Activated CD8-positive, alpha-beta memory T cell treated with anti-CD3 and anti-CD28 coated beads, Interleukin-2, amount 50 U/mL, for 24 hours (primary cell): Measurements from ENCODE around the gene KTI12.
A peak's percentile ranks its signal among the peaks of the same experiment; 100 is the strongest.
"Not testable (repeated sequence)": the region's sequence is repeated elsewhere in the genome, so short reads cannot be mapped to it uniquely, and the experiment has no call there.

Experiments used
- DNase-seq: peaks from one replicate; pipeline ENCODE4 v3.0.0-alpha.2; 2020; ENCODE audit errors: extremely low read depth

KTI12 gene

DNA sequence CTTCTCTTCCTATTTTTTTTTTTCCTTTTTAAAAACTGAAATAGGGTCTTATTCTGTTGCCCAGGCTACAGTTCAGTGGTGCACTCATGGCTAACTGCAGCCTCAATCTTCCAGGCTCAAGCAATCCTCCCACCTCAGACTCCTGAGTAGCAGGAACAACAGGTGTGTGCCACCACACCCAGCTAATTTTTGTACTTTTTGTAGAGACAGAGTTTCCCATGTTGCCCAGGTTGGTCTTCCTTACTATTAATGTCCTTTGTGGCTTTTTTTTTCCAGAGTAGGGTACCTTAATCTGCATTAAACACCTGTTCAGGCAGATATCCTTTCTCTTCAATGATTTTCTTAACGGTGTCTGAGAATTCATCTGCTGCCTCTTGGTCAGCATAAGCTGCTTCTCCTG, 4.3 kb upstream of the KTI12 start:
- DNase-seq, result no peak

DNA sequence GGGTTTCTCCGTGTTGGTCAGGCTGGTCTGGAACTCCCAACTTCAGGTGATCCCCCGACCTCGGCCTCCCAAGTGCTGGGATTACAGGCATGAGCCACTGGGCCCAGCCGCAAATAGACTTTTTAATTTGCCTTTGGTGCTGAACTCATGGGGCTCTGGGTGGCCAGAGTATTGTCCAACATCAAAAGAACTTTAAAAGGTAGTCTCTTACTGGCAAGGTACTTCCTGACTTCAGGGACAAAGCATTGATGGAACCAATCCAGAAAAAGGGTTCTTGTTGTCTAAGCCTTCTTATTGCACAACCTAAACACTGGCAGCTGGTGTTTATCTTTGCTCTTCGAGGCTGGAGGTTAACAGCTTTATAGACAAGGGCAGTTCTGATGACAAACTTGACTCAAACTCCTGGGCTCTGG, 3.8 kb upstream of the KTI12 start:
- no peak for DNase-seq

DNA sequence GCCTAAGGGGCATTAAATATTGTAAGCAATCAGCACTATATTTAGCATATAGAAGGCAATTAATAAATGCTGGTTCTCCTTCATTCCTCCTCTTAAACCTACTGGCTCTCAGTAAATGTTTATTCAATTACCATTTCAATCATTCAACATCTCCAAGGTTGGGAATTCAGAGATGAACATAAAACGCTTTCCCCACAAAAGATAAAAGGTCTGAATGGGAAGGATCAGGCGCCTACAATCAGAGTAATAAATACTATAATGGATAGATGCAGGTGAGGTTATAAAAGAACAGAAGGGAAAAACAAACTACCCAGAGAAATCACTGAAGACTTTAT, 407 bp upstream of the KTI12 start:
- no peak for DNase-seq

DNA sequence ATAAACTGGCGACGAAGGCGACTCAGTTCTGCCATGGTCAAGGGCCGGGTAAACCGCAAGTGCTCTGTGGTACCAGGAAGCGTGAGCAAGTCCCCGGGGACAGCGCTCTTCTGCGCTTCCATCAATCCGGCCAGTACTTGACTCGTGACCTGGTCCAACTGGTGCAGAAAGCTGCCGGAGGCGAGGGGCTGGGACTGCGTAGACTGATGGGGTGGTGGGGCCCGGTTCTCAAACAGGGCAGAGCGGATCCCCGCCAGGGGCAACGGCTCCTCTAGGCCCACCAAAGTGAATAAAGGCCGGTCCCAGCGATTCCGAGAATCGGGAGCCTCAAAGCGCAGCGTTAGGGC, 852 bp downstream of the KTI12 start:
- DNase-seq, result no peak

DNA sequence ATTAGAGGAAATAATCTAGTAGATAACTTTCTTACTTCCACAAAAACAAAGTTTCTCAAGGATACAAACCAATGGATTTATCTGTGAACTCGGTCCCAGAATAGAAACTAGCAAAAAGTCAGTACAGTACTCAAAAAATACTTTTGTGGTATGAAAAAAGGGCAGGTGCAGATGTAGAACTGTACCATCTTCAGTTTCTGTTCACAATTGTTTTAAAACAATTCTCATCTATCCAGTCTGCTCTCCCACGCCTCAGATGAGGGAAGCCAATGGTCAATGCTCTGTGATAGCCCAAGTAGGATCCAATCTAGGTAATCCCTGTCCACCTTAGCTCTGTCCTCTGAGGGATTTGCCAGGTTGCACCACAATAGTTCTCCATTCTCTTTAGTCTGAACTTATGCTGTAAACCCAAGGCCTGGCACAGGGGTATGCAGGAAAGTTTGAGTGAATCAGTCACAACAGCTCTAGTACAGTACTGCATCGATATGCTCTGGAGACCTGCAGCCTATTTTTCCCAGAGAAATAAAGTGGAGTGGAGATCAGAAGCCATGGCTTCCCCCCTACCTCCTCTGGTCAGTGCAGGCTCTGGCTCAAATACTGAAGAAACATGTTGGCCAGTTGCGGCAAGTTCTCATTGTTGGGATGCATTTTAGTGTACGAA, 1.4 kb downstream of the KTI12 start:
- no peak for DNase-seq

DNA sequence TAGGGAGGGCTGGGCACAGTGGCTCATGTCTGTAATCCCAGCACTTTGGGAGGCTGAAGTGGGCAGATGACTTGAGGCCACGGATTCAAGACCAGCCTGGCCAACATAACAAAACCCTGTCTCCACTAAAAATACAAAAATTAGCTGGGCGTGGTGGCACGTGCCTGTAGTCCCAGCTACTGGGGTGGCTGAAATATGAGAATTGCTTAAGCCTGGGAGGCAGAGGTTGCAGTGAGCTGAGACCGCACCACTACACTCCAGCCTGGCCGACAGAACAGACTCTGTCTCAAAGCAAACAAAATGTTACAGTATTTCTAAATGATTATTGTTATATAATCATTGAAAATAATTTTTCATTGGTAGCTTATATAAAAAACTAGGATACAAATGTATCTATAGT, 4.8 kb downstream of the KTI12 start:
- not testable (repeated sequence) for DNase-seq

DNA sequence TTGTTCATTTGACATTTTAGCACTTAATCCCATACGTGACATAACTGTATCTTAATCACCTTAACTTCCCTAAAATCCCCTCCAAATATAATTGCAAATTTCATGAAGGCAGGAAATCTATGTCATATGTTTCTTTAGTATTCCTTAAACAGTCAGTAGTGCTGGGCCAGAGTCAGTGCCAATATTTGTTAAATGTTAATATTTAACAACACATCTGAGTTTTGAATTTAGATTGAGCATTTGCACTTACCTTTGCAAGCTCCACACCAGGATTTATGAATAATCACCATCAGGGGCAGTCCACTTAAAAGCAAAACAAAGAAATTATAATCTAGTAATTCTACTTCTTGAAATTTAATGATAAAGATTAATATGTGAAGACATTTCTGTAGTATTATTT, 5.3 kb downstream of the KTI12 start:
- no peak for DNase-seq

DNA sequence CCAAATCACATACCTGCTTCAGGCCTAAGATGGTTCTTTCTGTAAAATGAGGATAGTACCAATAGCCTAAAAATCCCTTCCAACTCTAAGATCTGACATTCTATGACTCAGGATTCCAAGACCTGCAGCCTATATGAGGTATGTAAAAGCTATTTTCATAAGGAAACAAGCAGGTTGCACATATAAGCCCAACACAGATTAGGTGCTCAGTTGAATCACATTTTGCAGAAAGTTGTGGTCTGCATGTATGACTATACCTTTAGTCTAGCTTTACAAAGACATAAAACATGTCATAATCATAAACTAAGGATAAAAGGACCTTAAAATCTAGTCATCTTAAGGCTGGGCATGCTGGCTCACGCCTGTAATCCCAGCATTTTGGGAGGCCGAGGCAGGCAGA, 7.3 kb downstream of the KTI12 start:
- DNase-seq, result no peak

DNA sequence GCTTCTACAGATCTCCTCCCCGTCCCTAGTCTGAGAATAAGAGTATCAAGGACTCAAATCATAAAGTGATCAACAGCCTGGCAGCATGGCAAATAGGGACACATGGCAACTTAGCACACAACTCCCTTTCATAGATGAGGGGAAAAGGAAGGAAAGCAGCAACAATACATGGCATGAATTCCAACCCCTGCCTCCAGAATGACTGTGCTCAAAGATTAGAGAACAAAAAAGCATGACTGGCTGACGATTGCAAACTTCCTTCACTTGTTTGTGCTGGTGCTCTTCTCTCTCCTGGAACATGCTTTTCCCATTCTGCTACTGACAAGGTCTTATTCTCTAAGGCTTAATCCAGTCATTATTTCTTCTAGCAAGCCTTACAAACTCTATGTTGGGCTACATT, 11.5 kb downstream of the KTI12 start:
- DNase-seq, result no peak

DNA sequence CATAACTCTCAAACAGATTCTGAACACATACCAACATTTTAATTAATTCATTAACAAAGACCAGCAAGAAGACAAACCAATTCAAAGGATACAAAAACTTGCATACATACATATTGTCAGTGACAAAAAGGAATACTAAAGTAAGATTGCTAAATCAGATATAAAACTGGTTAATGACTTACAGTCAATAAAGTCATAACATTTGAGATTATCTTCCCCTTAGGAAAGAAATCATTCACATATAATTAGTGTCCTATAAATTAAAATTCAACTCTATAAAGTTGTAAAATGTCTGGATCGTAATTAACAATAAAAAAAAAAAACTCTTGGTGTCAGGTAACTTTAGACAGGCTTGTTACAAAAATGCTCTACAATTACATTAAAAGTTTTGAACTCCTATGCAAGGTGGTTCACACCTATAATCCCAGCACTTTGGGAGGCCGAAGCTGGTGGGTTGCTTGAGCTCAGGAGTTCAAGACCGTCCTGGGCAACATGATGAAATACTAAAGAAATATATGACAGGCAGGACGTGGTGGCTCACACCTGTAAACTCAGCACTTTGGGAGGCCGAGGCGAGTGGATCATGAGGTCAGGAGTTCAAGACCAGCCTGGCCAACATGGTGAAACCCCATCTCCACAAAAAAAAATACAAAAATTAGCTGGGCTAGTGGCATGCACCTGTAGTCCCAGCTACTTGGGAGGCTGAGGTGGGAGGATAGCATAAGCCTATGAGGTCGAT, 25.4 kb downstream of the KTI12 start:
- no peak for DNase-seq

DNA sequence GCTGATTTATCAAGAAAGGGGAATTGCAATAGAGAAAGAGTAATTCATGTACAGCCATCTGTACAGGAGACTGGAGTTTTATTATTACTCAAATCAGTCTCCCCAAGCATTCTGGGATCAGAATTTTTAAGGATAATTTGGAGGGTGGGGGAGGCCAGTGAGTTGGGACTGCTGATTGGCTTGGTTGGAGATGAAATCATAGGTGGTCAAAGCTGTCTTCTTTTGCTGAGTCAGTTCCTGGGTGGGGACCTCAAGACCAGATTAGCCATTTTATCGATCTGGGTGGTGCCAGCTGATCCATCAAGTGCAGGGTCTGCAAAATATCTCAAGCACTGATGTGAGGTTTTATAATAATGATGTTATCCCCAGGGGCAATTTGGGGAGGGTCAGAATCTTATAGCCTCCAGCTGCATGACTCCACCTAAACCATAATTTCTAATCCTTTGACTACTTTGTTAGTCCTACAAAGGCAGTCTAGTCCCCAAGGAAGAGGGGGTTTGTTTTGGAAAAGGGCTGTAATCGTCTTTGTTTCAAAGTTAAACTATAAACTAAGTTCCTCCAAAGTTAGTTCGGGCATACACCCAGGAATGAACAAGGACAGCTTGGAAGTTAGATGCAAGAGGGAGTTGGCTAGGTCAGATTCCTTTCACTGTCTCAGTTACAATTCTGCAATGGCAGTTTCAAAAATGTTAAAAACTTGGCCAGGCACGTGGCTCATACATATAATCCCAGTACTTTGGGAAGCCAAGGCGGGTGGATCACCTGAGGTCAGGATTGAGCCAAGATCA, 26.2 kb downstream of the KTI12 start:
- no peak for DNase-seq

DNA sequence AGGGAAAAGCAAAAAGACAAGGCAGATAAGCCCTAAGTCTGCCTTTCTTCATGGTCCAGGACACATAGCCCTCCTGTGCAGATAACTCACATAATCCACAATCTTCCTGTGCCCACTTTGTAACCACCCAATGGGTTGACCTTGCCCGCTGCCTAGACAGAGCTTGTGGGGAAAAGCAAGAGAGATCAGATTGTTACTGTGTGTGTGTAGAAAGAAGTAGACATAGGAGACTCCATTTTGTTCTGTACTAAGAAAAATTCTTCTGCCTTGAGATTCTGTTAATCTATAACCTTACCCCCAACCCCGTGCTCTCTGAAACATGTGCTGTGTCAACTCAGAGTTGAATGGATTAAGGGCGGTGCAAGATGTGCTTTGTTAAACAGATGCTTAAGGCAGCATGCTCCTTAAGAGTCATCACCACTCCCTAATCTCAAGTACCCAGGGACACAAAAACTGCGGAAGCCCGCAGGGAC, 27.5 kb downstream of the KTI12 start:
- not testable (repeated sequence) for DNase-seq

DNA sequence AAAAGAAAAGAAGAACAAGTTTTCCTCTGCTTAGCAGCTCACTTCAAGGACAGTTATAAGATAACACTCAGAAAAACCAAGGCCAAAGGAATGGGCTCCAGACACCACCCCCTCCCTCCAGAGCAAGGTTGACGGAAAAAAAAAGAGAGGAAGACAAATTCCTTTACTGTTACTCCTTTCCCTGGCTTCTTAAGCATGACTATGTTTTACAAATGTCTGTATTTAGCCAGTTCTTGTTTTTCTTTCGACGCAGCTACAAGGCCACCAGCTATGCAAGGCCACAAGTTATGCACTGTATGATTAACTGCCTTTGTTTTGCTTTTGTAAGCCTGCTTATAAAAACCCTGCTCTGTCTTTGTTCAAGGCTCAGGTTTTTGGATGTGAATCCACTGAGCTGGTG, 28.1 kb downstream of the KTI12 start:
- DNase-seq, result not testable (repeated sequence)

DNA sequence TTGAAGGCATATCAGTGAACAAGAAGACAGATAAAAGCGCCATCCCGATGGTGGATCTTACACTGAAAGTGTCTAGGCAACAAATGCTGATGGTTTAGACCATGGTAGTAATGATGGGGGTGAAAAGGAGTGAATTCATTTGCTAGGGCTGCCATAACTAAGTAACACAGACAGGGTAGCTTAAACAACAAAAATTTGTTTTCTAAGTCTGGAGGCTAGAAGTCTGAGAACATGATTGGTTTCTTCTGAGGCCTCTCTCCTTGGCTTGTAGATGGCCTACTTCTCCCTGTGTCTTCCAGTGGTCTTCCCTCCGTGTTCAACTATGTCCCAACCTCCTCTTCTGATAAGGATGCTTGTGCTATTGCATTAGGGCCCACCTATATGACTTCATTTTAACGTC, 29.7 kb downstream of the KTI12 start:
- no peak for DNase-seq

DNA sequence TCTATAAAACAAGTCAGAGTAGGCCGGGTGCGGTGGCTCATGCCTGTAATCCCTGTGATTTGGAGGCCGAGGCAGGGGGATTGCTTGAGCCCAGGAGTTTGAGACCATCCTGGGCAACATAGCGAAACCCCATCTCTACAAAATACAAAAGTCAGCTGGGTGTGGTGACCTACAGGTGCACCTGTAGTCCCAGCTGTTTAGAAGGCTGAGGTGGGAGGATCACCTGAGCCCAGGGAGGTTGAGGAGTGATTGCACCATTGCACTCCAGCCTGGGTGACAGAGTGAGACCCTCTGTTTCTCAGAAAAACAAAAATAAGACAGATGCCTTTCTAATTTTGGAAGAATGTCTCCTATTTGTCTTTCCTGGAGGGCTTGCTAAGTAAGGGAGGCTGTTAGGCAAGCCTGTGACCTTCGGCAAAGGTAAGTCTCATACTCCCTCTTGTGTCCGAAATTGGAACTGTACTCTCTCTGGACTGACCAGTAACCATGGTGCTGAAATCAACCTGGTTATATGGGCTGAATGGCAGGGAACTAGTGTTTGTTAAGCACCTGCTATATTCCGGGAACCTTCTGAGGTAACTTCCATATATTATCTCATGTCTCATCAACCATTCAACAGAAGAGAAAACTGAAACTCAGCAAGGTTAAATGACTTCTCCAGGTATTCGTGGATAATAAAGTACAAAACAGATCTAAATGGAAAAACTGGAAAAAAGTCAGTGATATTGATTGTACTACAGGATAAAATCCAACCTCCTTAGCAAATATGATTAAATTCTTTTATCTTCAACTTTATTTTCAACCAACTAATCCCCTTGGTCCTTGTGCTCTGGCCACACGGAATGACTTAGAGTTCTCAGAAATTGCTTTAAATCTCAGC, 31.3 kb downstream of the KTI12 start:
- no peak for DNase-seq

DNA sequence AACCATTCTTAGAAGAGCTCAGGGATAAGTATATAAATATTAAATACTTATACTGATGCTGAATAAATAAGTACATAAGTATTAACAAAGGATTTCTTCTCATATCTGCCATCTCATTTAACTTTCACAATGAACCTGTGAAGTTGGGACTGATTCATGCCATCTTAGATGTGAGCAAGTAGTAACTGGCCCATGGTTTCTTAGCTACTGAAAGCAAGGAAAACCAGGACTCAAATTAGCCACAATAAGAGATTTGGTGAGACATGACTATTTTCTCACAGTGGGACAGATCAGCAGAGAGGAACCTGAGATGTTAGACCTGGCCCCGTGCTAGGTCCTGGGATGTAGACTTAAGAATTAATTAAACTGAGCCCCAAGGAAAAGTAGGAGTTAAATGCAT, 34.9 kb downstream of the KTI12 start:
- no peak for DNase-seq

DNA sequence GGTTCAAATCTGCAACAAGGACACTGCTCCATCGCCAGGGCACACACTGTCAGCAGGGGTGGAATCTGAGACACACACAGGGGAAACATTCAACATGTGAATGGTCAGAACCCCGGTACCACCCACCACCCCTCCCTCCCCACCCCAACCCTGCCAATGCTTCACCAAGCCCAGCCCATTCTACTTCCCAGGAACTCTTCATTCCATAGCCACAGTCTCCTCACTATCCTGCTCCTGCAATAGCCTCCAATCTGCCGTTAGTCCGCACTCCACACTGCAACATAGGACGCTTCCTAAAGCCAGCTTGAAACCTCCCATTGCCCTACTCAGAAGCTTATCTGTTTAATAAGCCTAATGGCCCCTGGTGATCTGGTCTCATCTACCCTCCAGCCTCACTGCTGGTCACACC, 35.6 kb downstream of the KTI12 start:
- DNase-seq, result no peak

DNA sequence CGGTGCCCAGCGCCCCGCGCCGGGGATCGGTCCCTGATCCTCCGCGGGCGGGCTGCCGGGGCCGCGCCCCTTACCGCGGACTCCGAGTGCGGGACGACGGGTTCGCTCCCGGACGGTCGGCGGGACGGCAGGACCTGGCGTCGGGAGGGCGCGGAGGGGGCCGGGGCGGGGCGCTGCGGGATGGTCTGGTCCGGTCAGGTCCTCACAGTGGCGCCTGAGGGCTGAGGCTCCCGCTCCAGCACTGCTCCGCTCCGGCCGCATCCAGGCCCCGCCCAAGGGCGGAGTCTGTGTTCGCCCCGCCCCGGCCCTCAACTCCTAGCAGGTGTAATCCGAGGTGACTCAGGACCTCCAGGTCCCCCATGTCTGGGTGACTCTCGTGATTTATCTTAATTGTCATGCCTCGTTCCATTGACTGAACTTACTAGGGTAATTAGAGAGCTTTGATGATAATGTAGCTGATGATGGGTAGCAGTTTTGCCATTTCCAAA, 43.1 kb downstream of the KTI12 start, which contains the start of gene RAB3B:
TSS of gene RAB3B (minus strand) at position 223 of the 488 bp plus-strand sequence. CDS start 13,583 bp downstream, outside the sequence.
- DNase-seq, result peak; percentile 51

DNA sequence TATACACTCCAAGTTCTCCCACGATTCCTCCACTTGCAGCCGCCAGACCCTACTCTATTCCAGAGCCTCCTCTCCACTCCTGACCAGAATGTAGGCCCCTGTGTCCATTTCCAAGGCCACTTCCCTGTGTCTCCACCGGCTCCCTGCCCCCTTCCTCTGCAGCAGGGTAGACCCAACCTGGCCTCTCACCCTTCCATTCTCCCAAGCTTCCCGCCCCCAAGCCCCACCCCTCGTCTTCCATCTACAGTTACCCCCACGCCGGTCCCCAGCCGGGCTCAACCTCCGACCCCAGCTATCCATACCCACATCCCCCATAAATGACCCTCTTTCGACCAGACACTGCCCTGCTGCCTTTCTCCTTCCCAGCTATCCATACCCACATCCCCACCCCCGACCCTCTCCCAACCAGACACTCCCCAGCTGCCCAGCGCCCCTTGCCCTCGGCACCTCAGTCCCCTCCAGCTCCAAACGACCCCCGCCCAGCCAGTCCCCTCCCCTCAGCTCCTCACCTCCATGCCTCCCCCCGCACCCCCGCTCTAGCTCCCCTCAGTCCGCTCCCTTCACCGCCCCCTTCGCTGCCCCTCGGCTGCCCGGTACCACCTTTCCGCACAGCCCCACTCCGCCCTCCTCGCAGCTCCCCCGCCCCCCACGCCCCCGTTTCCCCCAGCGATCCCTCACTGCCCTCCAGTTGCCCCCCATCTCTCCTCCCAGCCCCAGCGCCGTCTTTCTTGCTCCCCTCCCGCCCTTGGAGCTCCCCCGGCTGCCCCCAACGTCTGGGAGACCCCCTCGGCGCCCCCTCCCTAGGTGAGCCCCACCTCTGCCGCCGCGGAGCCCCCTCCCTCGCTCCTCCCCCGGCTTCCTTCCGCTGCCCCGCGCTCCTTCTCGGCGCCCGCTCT, 43.8 kb downstream of the KTI12 start:
- no peak for DNase-seq

DNA sequence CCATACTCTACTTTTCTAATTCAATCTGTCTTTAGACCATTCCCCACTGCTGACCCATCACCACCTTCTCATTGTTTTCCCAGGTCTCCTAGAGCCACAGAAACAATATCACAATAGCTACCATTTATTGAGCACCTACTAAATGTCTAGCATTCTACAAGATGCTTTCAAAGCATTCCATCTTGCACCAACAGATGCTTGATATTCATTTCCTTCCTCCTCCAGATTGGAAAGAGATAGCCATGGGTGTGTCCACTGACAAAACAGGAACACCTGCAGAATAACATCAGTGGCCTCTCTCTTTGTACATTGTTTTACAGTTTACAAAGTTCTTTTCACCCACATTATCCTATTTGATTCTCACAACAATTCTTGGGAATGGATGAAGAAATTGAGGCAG, 45.4 kb downstream of the KTI12 start:
- DNase-seq, result no peak

DNA sequence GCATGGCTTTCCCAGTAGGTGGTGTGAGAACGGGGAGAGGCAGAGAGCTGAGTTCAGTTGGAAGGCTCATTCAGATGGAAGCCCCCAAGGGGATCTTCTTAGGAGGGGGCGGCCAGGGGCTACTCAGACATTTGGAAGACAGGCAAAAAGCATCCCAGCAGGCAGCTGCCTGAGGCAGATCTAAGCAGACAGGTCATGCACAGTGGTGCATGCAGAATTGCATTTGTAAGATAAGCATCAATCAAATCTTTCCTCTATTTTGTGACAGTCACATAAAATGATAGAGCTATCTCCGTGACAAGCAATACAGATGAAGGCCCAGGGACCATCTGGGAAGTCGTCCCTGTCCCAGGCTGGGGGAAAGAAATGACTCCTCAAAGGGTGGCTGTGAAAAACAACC, 46.9 kb downstream of the KTI12 start:
- DNase-seq, result no peak
